Inflammatory macrophage treated with lipopolysaccharide for 4 hours (primary cell): ENCODE results near the gene ROM1.
"Not testable (repeated sequence)": the region's sequence is repeated elsewhere in the genome, so short reads cannot be mapped to it uniquely, and the experiment has no call there.

Experiments used
- DNase-seq: peaks from one replicate; pipeline ENCODE4 v3.0.0-alpha.2; 2020

Gene ROM1

DNA sequence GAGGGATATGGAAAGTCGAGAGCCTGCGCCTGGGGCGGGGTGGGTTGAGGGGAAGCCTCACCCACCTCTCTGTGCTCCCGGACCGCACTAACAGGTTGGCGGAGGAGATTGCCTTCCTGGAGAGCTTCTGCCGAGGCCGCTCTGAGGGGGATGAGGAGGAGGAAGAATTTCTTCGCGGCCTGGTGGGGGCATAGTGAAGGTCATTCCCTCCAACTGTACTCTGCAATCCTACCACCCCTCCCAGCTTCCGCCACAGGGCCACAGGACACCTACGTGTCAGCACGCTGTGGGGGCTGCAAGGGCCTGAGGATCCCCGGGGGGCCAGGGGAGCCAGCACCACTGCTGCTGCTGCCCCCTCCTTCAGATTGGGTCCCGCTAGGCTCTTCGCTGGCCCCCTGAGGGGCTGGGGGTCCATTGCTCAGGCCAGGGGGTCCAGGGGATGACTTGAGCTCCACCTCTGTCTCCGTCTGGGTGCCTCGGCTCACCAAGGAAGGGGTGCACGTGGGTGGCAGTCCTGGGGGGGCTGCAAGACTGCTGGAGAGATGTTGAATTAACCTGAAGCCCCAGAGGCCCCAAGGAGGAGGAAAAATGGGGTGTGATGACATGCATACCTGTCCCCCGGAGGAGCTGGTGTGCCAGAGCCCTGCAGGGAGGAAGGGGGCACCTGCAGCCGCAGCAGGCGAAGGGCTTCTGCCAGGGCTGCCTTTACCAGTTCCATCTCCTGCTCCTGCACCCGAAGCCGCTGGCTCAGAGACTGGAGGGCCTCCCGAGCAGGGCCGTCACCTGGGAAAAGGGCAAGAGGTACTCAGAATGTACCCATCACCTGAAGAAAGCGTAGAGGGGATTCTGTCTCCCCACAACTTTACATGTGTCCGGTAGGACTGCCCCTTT lies 2.0 kb upstream of the ROM1 start:
- DNase-seq, result no peak

DNA sequence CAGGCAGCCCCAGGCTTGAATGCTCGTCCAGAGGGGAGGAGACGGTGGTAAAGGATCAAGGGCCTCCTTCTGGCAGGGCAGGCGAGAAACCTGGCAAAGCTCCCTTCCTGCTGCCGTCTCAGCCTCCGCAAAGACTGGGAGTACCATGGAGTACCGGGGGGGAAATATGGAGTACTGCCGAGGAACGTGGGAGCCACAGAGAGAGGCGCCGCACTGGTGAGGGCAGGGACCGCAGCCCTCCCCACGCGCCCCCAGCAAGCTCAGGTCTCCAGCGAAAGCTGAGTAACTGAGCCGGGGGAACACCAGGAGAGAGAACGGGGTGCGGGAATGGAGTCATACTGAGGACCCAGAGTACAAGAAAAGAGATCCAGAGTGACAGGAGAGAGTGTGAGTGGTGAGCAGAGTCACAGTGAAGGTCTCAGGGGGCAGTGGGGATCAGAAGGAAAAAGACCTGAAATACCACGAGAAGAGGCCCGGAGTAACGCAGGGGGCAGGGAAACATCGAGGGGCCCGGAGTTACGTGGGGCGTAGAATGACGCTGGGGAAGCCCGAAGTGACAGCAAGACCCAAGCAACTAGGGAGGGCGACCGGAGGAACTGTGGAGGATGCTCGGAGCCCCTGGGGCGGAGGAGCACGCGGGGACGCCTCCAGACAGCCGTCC lies 1.2 kb upstream of the ROM1 start:
- peak; percentile 44 for DNase-seq

DNA sequence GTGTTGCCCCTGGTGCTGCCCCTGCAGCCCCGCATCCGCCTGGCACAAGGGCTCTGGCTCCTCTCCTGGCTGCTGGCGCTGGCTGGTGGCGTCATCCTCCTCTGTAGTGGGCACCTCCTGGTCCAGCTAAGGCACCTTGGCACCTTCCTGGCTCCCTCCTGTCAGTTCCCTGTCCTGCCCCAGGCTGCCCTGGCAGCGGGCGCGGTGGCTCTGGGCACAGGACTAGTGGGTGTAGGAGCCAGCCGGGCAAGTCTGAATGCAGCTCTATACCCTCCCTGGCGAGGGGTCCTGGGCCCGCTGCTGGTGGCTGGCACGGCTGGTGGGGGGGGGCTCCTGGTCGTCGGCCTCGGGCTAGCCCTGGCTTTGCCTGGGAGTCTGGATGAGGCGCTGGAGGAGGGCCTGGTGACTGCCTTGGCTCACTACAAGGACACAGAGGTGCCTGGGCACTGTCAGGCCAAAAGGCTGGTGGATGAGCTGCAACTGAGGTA lies 278 bp downstream of the ROM1 start:
- no peak for DNase-seq

DNA sequence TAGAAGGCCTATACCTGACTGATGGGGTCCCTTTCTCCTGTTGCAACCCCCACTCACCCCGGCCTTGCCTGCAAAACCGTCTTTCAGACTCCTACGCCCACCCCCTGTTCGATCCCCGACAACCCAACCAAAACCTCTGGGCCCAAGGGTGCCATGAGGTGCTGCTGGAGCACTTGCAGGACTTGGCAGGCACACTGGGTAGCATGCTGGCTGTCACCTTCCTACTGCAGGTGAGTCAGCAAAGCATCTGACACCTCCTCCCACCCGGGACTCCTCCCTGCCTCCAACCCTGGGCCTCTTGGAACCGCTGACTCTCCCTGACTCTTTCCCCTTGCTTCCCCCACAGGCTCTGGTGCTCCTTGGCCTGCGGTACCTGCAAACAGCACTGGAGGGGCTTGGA lies 1.2 kb downstream of the ROM1 start:
- no peak for DNase-seq

DNA sequence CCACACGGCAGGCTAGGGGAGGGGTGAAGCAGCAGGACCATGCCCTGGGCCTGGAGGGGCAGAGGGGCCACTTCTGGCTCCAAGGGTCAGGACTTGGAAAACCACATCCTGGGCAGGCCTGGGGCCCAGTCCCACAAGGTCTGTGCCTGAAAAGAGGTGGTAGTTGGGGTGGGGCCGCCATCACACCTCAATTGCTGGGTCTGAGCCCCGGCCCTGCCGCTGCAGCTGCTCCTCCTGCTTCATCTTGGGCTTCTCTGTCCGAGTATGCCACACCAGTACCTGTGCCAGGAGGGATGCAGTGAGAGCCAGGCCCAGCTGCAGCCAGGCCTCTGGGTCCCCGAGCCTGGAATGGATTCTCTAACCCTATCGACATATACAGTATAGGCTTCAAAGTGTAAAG lies 2.5 kb downstream of the ROM1 start:
- DNase-seq, result no peak

DNA sequence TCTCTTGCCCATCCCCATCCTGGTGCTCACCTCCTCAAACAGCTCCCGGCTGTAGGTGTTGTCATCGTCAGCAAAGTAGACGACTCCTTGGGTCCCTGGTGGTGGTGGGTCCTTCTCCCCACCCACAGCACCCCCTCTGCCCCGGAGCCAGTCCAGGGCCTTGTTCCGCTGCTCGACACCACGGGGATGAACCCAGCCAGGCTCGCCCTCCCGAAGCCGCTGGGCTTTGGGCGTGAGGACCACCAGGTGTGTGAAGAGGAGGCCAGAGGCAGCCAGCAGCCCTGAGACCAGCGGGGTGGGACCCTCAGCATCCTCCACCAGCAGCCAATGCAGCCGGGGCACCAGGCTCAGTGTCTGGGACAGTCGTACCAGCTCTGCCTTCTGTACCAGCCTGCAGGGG lies 3.9 kb downstream of the ROM1 start:
- not testable (repeated sequence) for DNase-seq

DNA sequence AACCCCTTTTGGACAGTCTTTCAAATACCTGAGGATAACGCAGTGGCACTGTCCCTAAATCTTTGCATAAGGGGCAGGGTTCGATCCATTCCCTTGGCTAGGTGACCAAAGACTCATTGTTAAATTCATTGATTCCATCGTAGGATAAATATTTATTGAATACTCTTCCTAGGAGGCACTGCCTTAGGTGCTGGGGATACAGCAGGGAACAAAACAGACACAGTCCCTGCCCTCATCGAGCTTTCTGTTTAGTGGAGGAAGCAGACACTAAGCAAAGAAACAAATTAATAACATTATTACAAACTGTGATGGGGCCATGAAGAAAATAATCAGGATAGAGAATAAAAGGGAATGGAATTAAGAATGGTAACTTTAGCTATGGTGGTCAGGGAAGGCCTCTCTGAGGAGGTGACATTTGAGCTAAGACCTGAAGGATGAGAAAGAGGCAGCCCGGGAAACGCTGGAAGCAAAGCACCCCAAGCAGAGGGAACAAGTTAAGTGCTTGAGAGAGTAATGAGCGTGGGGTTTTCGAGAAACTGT lies 8.0 kb downstream of the ROM1 start:
- no peak for DNase-seq

DNA sequence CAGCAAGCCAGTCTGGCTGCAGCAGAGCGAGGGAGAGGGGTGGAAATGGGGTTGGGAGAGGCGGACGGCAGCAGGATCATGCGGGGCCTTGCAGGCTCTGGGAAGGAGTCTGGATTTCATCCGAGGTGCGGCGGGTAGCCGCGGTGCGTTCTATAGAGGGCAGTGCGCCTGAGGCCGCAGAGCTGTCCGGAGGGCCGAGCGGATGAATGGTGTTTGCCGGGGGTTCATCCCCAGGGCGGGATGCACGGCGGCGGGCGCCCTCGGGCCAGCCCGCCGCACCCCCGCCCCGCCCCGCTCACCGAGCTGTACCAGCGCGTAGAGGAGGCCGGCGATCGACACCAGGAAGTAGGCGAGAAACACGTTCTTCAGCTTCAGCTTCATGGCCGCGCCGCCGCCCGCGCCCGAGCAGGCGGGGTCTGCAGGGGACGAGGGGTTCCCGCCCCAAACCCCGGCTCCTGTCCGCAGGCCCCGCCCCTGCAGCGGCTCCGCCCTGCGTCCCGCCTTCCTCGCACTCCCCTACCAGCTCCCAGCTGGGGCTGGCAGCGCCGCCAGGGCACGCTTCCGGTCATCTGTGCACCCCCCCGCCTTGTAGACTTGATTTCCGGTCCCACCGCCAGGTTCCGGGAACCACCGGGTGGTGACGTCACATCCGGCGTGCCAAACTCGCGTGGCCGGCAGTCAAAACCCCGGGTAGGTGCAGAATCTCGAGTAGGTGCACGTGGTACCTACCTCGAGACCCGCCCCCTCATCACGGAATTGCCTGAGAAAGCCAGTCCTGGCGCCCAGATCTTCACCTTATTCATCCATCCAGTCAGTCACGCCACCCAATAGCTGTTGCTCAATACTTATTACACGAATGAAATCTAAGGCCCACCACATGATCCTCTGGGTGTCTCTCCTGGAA lies 8.8 kb downstream of the ROM1 start, which contains the start of gene B3GAT3:
B3GAT3 (minus strand) TSS at position 420 of the 904 bp plus-strand sequence; CDS start at position 381, 39 bp downstream.
- peak; percentile 99 for DNase-seq

DNA sequence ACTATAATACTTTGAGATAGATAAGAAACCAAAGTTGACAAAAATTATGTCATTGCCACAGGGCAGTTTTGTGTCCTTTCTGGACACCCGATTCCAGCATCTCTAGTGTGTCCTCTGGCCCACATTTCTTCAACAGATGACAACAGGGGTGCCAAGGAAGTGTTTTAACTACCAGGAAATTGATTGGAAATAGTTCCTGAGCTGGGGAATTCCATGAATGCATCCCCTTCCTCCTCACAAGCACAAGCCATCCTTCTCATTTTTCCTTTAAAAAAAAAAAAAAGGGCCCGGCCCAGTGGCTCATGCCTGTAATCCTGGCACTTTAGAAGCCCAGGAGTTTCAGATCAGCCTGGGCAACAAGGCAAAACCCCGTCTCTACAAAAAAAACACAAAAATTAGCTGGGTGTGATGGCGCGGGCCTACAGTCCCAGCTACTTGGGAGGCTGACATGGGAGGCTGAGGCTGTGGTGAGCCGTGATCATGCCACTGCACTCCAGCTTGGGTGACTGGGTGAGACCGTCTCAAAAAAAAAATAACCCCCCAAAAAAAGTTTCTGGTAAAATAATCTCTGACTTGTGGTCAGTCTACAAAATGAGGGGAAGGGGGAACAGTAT lies 9.5 kb downstream of the ROM1 start:
- DNase-seq, result no peak

DNA sequence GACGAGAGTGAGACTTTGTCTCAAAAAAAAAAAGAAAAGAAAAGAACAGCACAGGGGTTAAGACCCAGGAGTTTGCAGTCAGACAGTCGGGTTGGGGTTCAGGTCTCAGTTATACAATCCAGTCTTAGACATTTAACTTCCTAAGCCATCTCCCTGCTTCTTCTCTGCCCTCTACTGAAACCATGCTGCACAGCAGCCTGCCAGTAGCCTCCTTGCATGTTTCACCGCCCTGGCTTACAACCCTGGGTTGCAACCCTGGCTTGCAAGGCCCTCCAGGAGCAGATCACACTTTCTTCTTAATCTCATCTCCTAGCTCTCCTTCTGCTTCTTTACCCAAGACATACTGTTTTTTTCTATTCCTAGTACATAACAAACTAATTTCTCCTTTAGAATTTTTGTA lies 14.7 kb downstream of the ROM1 start:
- no peak for DNase-seq

DNA sequence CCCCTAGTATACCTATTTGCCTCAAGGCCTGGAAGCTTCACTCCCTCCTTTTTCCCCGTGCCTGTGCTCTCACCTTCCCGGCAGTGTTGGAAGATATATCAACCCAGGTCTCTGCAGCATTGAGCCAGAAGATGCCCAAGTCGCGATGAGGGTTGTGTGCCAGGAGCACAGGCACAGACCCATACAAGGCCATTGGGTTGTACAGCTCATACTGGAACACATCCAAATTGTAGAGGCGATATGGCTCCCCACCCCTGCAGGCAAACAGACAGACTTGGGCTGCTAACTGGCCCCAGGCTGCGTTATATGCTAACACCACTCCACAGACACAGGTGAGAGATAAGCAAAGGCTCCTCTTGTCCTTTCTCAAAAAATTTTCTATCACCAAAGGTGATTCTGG lies 19.4 kb downstream of the ROM1 start:
- no peak for DNase-seq

DNA sequence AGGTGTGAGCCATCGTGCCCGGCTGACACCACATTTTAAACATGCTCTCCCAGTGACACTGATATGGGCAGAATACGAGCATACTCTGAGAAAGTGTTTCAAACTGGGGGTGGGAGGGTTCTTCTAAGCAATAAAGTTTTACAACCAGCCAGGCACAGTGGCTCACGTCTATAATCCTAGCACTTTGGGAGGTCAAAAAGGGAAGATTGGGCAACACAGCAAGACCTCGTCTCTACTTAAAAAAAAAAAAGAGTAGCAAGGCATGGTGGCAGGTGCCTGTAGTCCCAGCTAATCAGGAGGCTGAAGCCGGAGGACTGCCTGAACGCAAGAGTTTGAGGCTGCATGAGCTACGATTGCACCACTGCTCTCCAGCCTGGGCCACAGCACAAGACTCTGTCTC lies 31.2 kb downstream of the ROM1 start:
- DNase-seq, result no peak

DNA sequence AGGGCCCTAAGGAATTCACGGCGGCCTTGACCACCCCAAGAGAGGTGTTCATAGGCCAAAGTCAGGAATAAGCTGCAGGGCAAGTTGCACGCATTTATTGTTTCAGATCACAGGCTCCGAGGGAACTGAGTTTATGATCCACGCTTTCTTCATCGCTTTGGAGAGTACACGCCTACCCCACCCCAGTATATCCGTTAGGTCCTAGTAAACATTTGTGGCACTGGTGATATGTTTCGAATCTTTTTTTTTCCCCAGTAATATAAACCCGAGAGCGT lies 32.6 kb downstream of the ROM1 start:
- no peak for DNase-seq

DNA sequence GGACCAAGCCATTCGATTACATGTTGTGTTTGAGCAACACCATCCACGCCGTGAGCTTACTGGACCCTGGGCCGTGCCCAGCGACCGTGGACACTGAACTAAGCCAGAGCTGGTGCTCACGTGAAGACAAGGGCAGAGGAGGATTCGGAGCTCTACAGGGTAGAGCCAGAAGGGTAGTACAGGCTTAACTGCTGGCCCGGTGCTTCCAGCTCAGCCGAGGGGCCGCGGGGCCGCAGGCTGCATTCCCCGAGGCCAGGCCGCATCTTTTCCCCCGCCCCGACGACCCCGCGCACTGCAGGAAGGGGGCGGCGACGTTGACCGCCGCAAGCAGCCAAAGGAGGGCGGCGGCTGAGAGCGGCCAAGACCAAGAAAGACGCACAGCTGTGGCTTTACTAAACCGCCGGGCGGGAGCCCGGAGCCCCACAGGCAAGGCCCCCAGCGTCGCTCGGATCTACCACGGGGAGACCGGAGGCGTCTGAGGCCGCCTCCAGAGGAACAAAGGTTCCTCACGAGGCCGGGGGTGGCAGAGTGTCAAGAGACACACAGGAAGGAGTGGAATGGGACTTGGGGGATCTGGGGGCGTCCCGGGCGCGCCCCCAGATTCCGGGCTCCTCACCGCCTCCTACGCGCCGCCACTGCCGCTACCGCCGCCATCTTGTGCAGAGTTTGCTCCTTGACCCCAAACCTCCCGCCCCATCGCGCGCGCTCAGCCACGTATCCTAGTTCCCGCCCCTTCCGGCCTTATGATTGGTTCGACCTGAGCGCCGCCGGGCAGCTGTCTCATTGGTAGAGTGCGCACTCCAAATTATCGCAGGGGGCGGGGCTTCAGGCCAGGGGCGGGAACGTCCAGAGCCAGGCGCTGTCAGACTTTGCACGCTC lies 33.1 kb downstream of the ROM1 start, which contains the start of gene GANAB:
GANAB (minus strand) TSS at position 668 of the 879 bp plus-strand sequence; CDS start at position 654, 14 bp downstream.
- DNase-seq, result peak; percentile 99

DNA sequence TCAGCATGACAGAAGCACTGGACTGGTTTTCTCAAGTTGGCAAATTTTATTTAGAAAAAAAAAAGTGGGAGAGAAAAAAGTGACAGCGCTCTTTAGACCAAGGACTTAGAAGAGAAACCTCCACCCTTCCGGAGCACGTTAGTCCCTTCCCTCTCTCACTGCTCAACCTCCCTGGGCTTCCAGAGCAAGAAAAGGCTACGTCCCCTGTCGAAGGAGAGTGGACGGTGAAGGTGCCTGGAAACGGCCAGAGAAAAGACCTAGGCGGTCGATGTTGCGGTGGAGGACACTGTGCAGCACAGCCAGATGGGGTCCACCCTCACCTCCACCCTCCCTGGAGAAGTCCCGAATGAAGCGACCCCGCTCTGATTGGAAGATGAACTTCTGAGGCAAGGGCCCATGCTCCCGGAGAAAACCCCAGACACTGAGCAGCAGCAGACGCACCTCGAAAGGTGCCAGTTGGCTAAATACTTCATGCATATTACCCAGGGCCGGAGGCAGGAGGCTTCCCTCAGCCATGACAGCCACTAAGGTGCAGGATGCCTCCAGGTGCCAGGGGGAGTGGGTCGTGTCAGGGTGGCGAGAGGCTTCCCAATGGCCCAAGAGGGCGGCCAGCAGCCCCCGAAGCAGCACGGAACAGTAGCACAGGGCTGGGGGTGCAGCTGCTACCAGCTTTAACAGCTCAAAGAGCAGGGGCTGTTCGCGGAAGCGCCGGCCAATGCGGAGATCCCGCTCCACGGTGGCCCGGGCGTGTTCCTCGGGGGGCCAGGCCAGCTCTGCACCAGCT lies 34.0 kb downstream of the ROM1 start:
- DNase-seq, result no peak

DNA sequence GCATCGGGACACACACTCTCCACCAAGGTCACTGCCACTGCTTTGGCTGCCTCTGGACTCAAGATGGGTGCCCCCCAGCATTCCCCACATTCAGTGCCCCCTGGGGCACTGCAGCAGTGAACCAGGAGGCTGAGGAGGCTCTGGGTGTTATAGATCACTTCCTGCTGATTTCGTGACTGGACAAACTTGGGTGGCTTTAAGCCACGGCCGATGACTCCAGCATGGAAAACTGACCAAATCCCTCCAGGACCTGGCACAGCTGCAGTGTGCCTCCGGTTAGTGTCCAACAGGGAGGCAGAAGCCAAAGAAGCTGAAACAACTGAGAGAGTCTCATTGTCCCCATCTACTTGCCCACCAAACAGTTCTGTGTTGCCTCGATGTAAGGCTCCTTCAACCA lies 34.5 kb downstream of the ROM1 start:
- DNase-seq, result no peak

DNA sequence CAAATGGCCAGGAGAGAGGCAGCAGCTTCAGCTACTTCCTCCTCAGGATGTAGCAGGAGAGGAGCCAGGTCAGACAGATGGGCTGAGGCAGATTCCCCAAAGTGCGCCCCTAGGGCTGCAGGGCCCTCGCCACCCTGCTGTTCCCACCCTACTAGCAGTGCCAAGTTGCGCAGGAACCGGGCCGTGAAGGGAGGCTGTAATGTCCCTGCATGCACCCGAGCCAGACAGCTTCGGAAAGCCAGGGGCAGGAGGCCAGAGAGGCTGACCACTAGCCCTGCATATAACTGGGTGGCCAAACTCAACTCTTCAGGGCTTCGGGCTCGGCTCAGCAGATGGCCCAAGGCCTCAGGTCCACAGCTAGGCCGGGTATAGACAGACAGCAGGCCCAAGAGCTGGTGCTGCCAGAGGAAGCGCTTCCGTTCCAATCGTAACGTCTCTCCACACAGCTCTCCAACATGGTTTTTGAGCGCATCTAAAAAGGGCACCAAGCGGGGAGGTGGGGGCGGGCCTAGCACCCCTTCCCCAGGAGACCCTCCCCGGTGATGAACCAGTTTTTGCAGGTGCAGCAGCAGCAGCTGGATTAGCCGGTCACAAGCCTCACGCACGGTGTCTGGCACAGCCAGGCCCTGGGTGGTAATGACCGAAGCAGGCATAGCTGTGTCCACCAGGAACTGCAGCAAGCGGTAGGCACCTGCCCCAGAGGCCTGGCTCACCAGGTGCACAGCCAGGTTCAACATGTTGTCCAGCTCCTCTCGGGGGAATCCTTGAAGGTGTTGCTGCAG lies 35.3 kb downstream of the ROM1 start:
- no peak for DNase-seq

DNA sequence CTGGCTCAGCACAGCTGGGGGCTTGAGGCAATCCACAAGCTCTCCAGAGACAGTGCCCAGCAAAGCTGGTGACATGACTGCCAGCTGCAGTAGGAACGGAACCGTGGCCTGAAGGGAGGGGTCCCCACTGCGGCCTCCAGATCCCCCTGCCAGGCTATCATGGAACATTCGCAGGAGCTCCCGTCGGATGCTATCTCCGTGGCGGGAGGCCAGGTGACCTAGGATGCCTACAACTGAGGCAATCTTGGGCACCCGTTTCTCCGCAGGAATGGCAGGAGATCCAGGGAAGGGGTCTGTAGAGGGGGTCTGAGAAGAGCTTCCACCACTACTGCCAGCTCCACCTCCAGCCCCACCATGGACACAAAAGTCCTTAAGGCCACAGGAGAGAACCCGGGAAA lies 35.9 kb downstream of the ROM1 start:
- DNase-seq, result no peak

DNA sequence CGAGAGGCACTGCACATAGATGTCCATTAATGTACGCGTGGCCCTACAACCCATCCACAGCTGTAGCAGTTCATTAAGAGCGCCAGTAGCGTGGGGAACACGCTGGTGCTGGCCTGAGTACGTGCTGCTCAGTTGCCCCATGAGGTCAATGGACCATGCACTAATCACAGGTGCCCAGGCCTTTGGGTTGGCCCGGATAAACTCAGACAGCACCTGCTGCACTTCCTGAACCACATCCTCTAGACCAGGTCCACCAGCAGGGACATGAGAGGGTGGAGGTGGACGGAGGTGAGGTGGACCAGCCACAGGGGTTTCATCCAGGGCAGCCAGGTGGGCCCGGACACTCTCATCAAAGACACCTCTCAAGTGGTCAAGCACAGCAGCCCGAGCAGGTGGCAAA lies 36.4 kb downstream of the ROM1 start:
- no peak for DNase-seq

DNA sequence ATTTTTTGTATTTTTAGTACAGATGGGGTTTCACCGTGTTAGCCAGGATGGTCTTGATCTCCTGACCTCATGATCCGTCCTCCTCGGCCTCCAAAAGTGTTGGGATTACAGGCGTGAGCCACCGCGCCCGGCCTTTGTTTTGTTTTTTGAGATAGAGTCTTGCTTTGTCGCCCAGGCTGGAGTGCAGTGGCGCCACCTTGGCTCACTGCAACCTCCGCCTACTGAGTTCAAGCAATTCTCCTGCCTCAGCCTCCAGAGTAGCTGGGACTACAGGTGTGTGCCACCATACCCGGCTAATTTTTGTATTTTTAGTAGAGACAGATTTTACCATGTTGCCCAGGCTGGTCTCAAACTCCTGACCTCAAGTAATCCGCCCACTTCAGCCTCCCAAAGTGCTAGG lies 37.2 kb downstream of the ROM1 start:
- DNase-seq, result not testable (repeated sequence)
